ENCODE results near the gene RBM20.

RBM20 gene

GRCh38 chr10:110827875-110828274 lies 183.7 kb downstream of the RBM20 start:
- TF ChIP-seq GABPA (IDR thresholded peaks at IDR 0.05; ENCODE audit: low read depth), result no peak
- no peak for TF ChIP-seq POLR2AphosphoS5 (IDR thresholded peaks at IDR 0.05; ENCODE audit: low read depth)
- TF ChIP-seq, protein P1, sequence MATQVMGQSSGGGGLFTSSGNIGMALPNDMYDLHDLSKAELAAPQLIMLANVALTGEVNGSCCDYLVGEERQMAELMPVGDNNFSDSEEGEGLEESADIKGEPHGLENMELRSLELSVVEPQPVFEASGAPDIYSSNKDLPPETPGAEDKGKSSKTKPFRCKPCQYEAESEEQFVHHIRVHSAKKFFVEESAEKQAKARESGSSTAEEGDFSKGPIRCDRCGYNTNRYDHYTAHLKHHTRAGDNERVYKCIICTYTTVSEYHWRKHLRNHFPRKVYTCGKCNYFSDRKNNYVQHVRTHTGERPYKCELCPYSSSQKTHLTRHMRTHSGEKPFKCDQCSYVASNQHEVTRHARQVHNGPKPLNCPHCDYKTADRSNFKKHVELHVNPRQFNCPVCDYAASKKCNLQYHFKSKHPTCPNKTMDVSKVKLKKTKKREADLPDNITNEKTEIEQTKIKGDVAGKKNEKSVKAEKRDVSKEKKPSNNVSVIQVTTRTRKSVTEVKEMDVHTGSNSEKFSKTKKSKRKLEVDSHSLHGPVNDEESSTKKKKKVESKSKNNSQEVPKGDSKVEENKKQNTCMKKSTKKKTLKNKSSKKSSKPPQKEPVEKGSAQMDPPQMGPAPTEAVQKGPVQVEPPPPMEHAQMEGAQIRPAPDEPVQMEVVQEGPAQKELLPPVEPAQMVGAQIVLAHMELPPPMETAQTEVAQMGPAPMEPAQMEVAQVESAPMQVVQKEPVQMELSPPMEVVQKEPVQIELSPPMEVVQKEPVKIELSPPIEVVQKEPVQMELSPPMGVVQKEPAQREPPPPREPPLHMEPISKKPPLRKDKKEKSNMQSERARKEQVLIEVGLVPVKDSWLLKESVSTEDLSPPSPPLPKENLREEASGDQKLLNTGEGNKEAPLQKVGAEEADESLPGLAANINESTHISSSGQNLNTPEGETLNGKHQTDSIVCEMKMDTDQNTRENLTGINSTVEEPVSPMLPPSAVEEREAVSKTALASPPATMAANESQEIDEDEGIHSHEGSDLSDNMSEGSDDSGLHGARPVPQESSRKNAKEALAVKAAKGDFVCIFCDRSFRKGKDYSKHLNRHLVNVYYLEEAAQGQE (IDR thresholded peaks at IDR 0.05; ENCODE audit: insufficient replicate concordance, low read depth), result no peak
- TF ChIP-seq CTCF (IDR thresholded peaks at IDR 0.05; ENCODE audit: insufficient read depth, low read length), result no peak
- TF ChIP-seq SPI1 (IDR thresholded peaks at IDR 0.05; ENCODE audit: borderline replicate concordance, low read depth), result no peak
- H3K27ac ChIP-seq (replicated peaks), result no peak overlapping the region
- no peaks in the 10 kb centered on the region for H3K27me3 ChIP-seq (ENCODE audit: insufficient read depth, poor library complexity, severe bottlenecking)
- no peak for DNase-seq (ENCODE audit: low read depth in 1 of 2, low spot score in 1 of 2)
- H3K4me3 ChIP-seq (replicated peaks; ENCODE audit: insufficient read depth, low read length), result no peak overlapping the region

DNA sequence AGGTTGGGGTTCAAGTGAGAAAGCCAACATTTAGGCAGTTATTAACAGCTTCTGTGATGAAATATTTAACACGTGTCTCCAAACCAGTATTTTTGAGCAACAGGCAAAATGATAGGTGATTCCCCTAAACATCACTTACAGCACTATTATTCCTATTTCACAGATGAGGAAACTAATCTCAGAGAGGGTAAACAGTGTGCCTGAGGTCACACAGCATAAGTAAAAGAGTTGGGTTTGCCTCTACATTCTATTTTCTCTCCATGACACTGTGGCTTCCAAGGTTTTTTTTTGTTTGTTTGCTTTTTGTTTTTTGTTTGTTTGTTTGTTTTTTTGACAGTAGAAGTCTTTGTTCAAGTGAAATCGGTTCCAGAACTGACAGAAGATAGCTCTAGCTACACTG lies 184.4 kb downstream of the RBM20 start:
- no peak overlapping the region for H3K27ac ChIP-seq (replicated peaks)
- no peaks in the 10 kb centered on the region for H3K27me3 ChIP-seq (ENCODE audit: insufficient read depth, poor library complexity, severe bottlenecking)
- no peak overlapping the region for H3K4me3 ChIP-seq (replicated peaks; ENCODE audit: insufficient read depth, low read length)
- DNase-seq (ENCODE audit: low read depth in 1 of 2, low spot score in 1 of 2), result no peak
- TF ChIP-seq GABPA (IDR thresholded peaks at IDR 0.05; ENCODE audit: low read depth) (no peak), SPI1 (IDR thresholded peaks at IDR 0.05; ENCODE audit: borderline replicate concordance, low read depth) (no peak), POLR2AphosphoS5 (IDR thresholded peaks at IDR 0.05; ENCODE audit: low read depth) (no peak), CTCF (IDR thresholded peaks at IDR 0.05; ENCODE audit: insufficient read depth, low read length) (no peak)
- TF ChIP-seq, protein P1 (IDR thresholded peaks at IDR 0.05; ENCODE audit: insufficient replicate concordance, low read depth), result no peak

DNA sequence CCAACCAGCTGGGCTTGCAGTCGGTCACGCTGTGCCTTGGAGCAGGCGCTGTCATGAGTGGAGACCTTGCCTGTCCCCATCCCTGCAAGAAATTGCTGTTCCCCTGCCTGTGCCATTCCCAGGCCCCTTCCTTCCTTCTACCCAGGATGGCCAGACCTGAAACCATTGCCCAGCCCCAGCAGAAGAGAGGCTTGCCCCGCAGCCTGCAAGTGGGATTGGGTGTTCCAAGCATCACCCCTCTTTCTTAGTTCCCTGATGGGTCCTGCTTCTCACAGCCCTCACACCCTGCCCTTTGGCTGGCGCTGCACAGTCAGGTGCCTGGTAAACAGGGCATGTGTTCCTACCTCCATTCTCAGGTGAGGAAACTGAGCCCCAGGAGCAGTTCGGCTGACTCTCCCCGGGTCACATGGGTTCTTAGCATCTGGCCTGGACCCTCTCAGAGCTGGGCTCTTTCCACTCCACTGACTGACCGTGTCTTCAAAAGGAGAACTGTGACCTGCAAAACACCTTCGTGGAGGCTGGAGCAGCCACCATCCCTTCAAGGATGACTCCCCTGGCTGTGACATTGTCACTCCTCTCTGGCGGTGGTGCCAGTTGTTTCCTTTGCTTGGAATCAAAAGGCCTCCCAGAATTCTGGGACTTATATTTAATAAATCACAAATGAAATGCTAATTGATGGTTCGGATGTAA lies 185.7 kb downstream of the RBM20 start:
- DNase-seq (ENCODE audit: low read depth in 1 of 2, low spot score in 1 of 2), result no peak
- TF ChIP-seq, protein P1 (IDR thresholded peaks at IDR 0.05; ENCODE audit: insufficient replicate concordance, low read depth), result no peak
- TF ChIP-seq GABPA (IDR thresholded peaks at IDR 0.05; ENCODE audit: low read depth), result no peak
- TF ChIP-seq SPI1 (IDR thresholded peaks at IDR 0.05; ENCODE audit: borderline replicate concordance, low read depth), result no peak
- TF ChIP-seq CTCF (IDR thresholded peaks at IDR 0.05; ENCODE audit: insufficient read depth, low read length), result no peak
- TF ChIP-seq POLR2AphosphoS5 (IDR thresholded peaks at IDR 0.05; ENCODE audit: low read depth), result no peak
- Histone ChIP-seq H3K27me3 (ENCODE audit: insufficient read depth, poor library complexity, severe bottlenecking) (no peaks in the 10 kb centered on the region), H3K27ac (replicated peaks) (no peak overlapping the region), H3K4me3 (replicated peaks; ENCODE audit: insufficient read depth, low read length) (no peak overlapping the region)
